C4-2B (cell line): ENCODE data around the gene THAP3.

Source experiments
- H3K27ac ChIP-seq: fragments of 450-650 bp; 2 replicates; pipeline ENCODE4 v1.5.1; 2017
- ZFX ChIP-seq: fragments of 450-650 bp; IDR thresholded peaks from 2 replicates; pipeline ENCODE4 v1.6.1; 2017
- TF ChIP-seq, protein P1 (sequence below): fragments of 450-650 bp; conservative IDR thresholded peaks from 2 replicates; pipeline ENCODE4 v1.5.1; 2017; ENCODE audit warnings: mild to moderate bottlenecking

The THAP3 gene

GRCh38 chr1:6599141-6599975, 25.3 kb upstream of the THAP3 start:
- peak overlapping the region; percentile 18; the same call in 1 of the 2 replicates for H3K27ac ChIP-seq
- TF ChIP-seq, protein P1, sequence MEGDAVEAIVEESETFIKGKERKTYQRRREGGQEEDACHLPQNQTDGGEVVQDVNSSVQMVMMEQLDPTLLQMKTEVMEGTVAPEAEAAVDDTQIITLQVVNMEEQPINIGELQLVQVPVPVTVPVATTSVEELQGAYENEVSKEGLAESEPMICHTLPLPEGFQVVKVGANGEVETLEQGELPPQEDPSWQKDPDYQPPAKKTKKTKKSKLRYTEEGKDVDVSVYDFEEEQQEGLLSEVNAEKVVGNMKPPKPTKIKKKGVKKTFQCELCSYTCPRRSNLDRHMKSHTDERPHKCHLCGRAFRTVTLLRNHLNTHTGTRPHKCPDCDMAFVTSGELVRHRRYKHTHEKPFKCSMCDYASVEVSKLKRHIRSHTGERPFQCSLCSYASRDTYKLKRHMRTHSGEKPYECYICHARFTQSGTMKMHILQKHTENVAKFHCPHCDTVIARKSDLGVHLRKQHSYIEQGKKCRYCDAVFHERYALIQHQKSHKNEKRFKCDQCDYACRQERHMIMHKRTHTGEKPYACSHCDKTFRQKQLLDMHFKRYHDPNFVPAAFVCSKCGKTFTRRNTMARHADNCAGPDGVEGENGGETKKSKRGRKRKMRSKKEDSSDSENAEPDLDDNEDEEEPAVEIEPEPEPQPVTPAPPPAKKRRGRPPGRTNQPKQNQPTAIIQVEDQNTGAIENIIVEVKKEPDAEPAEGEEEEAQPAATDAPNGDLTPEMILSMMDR = no peak
- no peak for TF ChIP-seq ZFX

DNA sequence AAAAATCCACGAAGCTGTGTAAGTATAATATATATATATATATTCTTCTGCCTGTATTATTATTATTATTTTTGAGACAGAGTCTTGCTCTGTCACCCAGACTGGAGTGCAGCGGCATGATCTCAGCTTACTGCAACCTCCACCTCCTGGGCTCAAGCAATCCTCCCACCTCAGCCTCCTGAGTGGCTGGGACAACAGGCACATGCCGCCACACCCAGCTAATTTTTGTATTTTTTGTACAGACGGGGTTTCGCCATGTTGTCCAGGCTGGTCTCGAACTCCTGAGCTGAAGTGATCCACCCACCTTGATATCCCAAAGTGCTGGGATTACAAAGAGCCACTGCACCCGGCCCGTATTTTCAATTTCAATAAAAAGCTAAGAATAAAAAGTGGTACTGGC, 24.7 kb upstream of the THAP3 start:
- H3K27ac ChIP-seq = peak overlapping the region; percentile 94

DNA sequence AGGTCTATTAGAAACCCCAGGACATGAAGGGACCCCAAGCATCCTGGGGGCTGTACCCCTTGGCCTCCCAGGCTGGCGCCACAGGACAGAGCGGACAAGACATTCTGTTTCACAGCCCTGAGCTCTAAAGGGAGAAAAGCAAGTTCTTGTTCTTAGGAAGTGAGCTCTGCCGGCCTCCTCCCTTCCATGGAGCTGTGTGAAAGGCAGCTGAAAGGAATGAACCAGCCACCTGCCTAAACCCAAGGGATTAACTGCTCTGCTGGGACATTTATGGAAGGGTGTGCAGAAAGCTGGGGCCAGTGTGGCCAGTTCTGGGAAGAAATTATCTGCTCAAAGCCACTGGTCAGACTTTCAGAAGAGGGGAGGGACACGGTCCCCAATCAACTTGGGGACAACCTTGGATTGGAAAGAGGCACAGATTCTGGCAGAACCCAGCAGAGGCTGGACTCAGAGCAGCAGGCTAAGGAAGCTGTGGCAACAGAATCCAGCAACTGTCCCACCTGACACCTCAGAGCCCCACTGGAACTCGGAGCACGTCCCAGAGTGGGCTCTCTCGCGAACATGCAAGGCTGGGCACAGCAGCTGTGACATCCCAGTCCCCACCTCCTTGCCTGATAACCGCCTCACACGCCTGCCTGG, 24.1 kb upstream of the THAP3 start:
- TF ChIP-seq ZFX = no peak
- TF ChIP-seq, protein P1 = no peak
- peak overlapping the region; percentile 94 for H3K27ac ChIP-seq

DNA sequence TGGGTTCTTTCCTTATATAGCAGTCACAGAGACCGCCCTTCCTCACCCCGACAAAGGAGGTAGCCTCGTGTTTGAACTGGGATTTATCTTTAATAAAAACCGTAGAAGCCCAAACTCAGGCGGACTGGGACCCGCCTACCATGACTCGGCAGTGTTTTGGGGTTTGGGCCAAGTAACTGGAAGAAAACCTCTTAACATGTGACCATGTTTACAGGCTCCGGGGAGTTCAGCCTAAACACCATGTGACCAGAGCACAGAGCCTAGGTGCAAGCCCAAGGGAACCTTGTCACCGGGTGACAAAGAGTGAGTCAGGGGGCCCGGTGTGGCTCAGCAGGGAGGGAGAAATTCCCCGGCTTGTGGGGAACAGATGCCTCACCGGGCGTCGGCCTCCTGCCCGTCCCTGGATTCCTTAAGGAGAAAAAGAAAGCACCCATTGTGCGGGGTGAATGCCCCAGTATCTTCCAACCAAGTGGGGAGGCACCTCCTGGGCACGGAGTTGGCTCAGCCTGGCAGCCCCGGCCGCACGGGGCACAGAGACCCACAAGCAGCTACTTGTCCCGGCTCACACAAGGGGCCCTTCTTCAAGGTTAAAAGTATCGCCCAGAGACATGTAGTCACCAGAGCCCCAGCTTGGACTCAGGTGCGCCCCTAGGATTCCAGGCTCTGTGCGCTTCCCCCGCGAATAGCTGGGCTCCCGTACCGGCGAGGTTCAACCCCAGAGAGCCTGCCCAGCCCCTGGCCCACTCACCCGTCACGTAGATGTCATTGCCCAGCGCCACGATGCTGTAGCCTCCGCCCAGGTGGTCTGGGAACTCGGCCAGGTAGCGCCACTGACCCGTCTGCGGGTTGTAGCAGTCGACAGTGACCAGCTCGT, 23.4 kb upstream of the THAP3 start:
- peak overlapping the region; percentile 94 for H3K27ac ChIP-seq
- no peak for TF ChIP-seq ZFX
- TF ChIP-seq, protein P1 = no peak

DNA sequence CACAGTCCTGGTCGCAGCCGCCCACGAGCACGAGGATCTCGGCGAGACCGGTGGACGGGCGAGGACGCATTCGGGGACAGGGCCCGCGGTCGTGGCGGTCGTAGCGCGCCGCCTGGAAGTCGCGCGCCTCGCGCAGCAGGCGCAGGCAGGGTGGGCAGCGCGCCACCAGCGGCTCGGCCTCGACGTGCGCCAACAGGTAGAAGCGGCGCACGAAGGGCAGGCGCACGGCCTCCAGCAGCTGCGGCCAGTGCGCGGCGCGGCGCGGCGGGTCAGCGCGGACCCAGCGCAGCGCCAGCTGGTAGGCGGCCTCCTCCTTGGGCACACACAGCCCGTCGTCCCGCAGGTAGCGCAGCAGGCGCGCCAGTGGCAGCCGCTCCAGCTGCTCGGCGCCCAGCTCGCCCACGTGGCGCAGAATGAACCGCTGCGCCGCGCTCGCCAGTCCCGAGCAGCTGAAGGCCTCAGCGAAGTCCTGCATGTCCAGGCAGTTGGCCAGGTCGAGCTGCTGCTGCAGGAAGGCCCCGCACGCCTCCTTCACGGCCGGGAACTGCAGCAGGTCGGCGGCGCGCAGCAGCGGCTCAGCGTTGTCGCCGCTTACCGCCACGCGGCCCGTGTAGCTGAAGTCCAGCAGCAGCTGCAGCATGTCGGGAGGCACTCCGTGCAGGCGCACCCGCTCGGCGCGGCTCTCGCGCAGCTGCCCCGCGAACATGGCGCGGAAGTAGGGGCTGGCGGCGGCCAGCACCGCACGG, 22.6 kb upstream of the THAP3 start:
- peak overlapping the region; percentile 94 for H3K27ac ChIP-seq
- TF ChIP-seq ZFX = peak; percentile 94
- TF ChIP-seq, protein P1 = no peak

DNA sequence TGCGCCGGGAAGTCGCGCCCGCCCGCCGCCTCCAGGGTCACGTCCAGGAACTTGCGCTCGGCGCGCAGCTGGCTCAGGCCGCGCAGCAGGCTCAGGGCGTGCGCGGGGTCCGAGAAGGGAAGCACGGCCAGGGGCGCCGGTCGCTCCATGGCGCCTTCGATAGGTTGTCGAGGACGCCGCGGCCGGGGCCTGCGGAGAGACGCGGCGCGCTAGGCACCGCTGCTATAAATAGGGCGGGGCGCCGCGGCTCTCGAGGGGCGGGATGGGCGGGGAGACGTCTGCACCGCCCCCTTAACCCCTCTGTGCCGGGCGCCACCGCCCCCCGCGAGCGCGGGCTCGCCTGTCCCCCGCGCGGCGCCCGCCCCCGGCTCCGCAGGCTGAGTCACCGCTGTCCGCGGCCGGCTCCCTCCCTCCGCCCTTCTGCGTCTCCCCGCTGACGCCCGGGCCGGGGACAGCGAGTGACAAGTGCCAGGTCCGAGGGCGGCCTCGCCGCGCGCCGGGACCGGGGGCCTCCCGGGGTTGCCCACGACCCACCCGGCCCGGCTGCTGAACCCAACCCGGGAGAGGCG, 21.9 kb upstream of the THAP3 start, which contains the start of gene KLHL21:
KLHL21 (minus strand) TSS at position 201 of the 569 bp plus-strand sequence; CDS start at position 149, 52 bp downstream.
- peak within 1 kb of the TSS; percentile 94 for H3K27ac ChIP-seq
- no peak for TF ChIP-seq ZFX
- TF ChIP-seq, protein P1 = no peak
